Ectodermal cell (in vitro differentiated cells): ENCODE measurements around the gene MID1.
A peak's percentile ranks its signal among the peaks of the same experiment; 100 is the strongest.

Experiments used
- H3K27ac ChIP-seq: 2 replicates; pipeline ENCODE4 v1.7.0; 2013; ENCODE audit warnings: mild to moderate bottlenecking, low read depth, low read length; ENCODE audit not compliant: insufficient read depth, poor library complexity, severe bottlenecking
- H3K27me3 ChIP-seq: 2 replicates; pipeline ENCODE4 v1.7.0; 2013; ENCODE audit warnings: mild to moderate bottlenecking, low read length; ENCODE audit not compliant: insufficient read depth, control insufficient read depth, poor library complexity, severe bottlenecking
- H3K36me3 ChIP-seq: one replicate; pipeline ENCODE4 v1.7.0; 2013; ENCODE audit warnings: low read length; ENCODE audit not compliant: control insufficient read depth, insufficient read depth
- H3K4me1 ChIP-seq: one replicate; pipeline ENCODE4 v1.7.0; 2013; ENCODE audit warnings: low read length; ENCODE audit not compliant: control insufficient read depth, insufficient read depth
- H3K4me3 ChIP-seq: 2 replicates; pipeline ENCODE4 v1.7.0; 2013; ENCODE audit warnings: low read depth, low read length, control low read depth; ENCODE audit not compliant: insufficient read depth
- H3K9me3 ChIP-seq: 2 replicates; pipeline ENCODE4 v1.7.0; 2013; ENCODE audit warnings: mild to moderate bottlenecking, low read length, moderate library complexity; ENCODE audit not compliant: control insufficient read depth
- whole genome bisulfite sequencing, 2 experiments: methylation state at CpG; one replicate each; pipeline ENCODE4 v1.1.7; 2013; ENCODE audit warnings: missing lambda C conversion rate in 2 of 2; 5-methylcytosine and 5-hydroxymethylcytosine counted together

The MID1 gene

GRCh38 chrX:10636851-10637250 lies 16.5 kb upstream of the MID1 start:
- no peak overlapping the region for H3K27ac ChIP-seq
- no peak overlapping the region for H3K4me3 ChIP-seq
- H3K4me1 ChIP-seq: peaks cover 3% of the 10 kb centered on the region
- WGBS, 2 experiments: 88% methylated on average over 1 of the region's 1 CpG; no CpG with 5 or more reads in 1 of the 2 experiments
- H3K36me3 ChIP-seq: no peaks in the 10 kb centered on the region
- no peaks in the 10 kb centered on the region for H3K27me3 ChIP-seq
- no peaks in the 10 kb centered on the region for H3K9me3 ChIP-seq

GRCh38 chrX:10636337-10636736 lies 16.0 kb upstream of the MID1 start:
- H3K9me3 ChIP-seq: no peaks in the 10 kb centered on the region
- H3K4me1 ChIP-seq: peaks cover 3% of the 10 kb centered on the region
- H3K27me3 ChIP-seq: no peaks in the 10 kb centered on the region
- peak overlapping the region; percentile 16 for H3K27ac ChIP-seq
- no peaks in the 10 kb centered on the region for H3K36me3 ChIP-seq
- H3K4me3 ChIP-seq: no peak overlapping the region
- 21% methylated on average over 3 of the region's 3 CpGs for WGBS, 2 experiments

GRCh38 chrX:10634392-10635161 lies 14.2 kb upstream of the MID1 start:
- 53 to 71% methylated on average over 12 to 15 of the region's 15 CpGs for WGBS, 2 experiments
- Histone ChIP-seq H3K36me3 (no peaks in the 10 kb centered on the region), H3K4me3 (no peak overlapping the region), H3K27ac (no peak overlapping the region), H3K27me3 (no peaks in the 10 kb centered on the region), H3K9me3 (no peaks in the 10 kb centered on the region), H3K4me1 (peaks cover 3% of the 10 kb centered on the region)

- H3K27ac ChIP-seq: no peak overlapping the region
- 20 to 45% methylated on average over 1 to 2 of the region's 2 CpGs for WGBS, 2 experiments
- peaks cover 3% of the 10 kb centered on the region for H3K4me1 ChIP-seq
- no peaks in the 10 kb centered on the region for H3K9me3 ChIP-seq
- no peaks in the 10 kb centered on the region for H3K36me3 ChIP-seq
- no peaks in the 10 kb centered on the region for H3K27me3 ChIP-seq
- H3K4me3 ChIP-seq: no peak overlapping the region
Observed at GRCh38 chrX:10633722-10634121, 13.3 kb upstream of the MID1 start.

GRCh38 chrX:10631416-10632145 lies 11.2 kb upstream of the MID1 start:
- no peak overlapping the region for H3K4me3 ChIP-seq
- H3K27ac ChIP-seq: no peak overlapping the region
- WGBS, 2 experiments: 94 to 100% methylated on average over 6 to 7 of the region's 7 CpGs
- peaks cover 3% of the 10 kb centered on the region for H3K4me1 ChIP-seq
- no peaks in the 10 kb centered on the region for H3K27me3 ChIP-seq
- H3K9me3 ChIP-seq: no peaks in the 10 kb centered on the region
- H3K36me3 ChIP-seq: no peaks in the 10 kb centered on the region

- H3K9me3 ChIP-seq: no peaks in the 10 kb centered on the region
- H3K36me3 ChIP-seq: no peaks in the 10 kb centered on the region
- no peaks in the 10 kb centered on the region for H3K4me1 ChIP-seq
- no peak overlapping the region for H3K4me3 ChIP-seq
- H3K27me3 ChIP-seq: no peaks in the 10 kb centered on the region
- 80 to 91% methylated on average over 4 of the region's 4 CpGs for WGBS, 2 experiments
- H3K27ac ChIP-seq: no peak overlapping the region
Observed at GRCh38 chrX:10630320-10630719, 9.9 kb upstream of the MID1 start.

- Histone ChIP-seq H3K27ac (no peak overlapping the region), H3K9me3 (no peaks in the 10 kb centered on the region), H3K4me3 (no peak overlapping the region), H3K4me1 (no peaks in the 10 kb centered on the region), H3K27me3 (no peaks in the 10 kb centered on the region), H3K36me3 (no peaks in the 10 kb centered on the region)
- 95% methylated on average over 3 of the region's 3 CpGs; no CpG with 5 or more reads in 1 of the 2 experiments for WGBS, 2 experiments
Observed at GRCh38 chrX:10629905-10630304, 9.5 kb upstream of the MID1 start.

- Histone ChIP-seq H3K27ac (no peak overlapping the region), H3K9me3 (no peaks in the 10 kb centered on the region), H3K36me3 (no peaks in the 10 kb centered on the region), H3K4me1 (no peaks in the 10 kb centered on the region), H3K27me3 (no peaks in the 10 kb centered on the region), H3K4me3 (no peak overlapping the region)
- WGBS, 2 experiments: 90 to 98% methylated on average over 2 to 3 of the region's 3 CpGs
Observed at GRCh38 chrX:10628906-10629305, 8.5 kb upstream of the MID1 start.

GRCh38 chrX:10622197-10622596 lies 1.8 kb upstream of the MID1 start:
- H3K27me3 ChIP-seq: no peaks in the 10 kb centered on the region
- no peak overlapping the region for H3K4me3 ChIP-seq
- 92% methylated on average over 3 of the region's 3 CpGs for WGBS, 2 experiments
- no peaks in the 10 kb centered on the region for H3K36me3 ChIP-seq
- peaks cover 8% of the 10 kb centered on the region for H3K4me1 ChIP-seq
- no peak overlapping the region for H3K27ac ChIP-seq
- no peaks in the 10 kb centered on the region for H3K9me3 ChIP-seq

- H3K27ac ChIP-seq: peak overlapping the region; percentile 44
- H3K4me1 ChIP-seq: peaks cover 8% of the 10 kb centered on the region
- no peaks in the 10 kb centered on the region for H3K36me3 ChIP-seq
- WGBS, 2 experiments: 2 to 3% methylated on average over 11 of the region's 11 CpGs
- H3K4me3 ChIP-seq: peak overlapping the region; percentile 58
- H3K9me3 ChIP-seq: no peaks in the 10 kb centered on the region
- H3K27me3 ChIP-seq: no peaks in the 10 kb centered on the region
Observed at GRCh38 chrX:10619425-10620046, 849 bp downstream of the MID1 start.
